ENCODE measurements around the gene EPHA4.

Gene EPHA4

DNA sequence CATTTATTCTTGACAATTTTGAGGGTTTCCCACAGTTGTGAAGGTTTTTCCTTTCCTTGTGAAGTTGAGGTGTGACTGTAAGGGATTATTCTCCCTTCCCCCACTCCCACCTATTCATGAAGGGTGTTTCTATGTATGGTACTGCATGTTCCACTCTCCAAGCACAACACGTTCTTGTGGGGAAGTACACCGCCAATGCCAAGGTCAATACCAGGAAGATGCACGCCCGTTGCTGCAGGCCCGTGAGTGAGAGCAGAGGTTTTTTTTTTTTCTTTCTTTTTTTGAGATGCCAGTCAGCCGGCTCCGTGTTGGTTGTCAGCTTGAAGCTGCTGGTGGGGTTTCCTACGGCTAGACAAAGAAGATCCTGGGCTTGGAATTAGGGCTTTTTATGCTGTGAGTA lies 38.6 kb upstream of the EPHA4 start:
- in situ Hi-C loops (cut with HindIII; ENCODE audit: low sequenced_read_pairs) = no loop called here
- no peak overlapping the region for H3K4me3 ChIP-seq (ENCODE audit: low read depth, low read length)
- TF ChIP-seq, protein P1, sequence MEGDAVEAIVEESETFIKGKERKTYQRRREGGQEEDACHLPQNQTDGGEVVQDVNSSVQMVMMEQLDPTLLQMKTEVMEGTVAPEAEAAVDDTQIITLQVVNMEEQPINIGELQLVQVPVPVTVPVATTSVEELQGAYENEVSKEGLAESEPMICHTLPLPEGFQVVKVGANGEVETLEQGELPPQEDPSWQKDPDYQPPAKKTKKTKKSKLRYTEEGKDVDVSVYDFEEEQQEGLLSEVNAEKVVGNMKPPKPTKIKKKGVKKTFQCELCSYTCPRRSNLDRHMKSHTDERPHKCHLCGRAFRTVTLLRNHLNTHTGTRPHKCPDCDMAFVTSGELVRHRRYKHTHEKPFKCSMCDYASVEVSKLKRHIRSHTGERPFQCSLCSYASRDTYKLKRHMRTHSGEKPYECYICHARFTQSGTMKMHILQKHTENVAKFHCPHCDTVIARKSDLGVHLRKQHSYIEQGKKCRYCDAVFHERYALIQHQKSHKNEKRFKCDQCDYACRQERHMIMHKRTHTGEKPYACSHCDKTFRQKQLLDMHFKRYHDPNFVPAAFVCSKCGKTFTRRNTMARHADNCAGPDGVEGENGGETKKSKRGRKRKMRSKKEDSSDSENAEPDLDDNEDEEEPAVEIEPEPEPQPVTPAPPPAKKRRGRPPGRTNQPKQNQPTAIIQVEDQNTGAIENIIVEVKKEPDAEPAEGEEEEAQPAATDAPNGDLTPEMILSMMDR (IDR thresholded peaks at IDR 0.05; ENCODE audit: low read depth, low read length) = no peak
- no peak for DNase-seq (ENCODE audit: low read depth, low spot score)

DNA sequence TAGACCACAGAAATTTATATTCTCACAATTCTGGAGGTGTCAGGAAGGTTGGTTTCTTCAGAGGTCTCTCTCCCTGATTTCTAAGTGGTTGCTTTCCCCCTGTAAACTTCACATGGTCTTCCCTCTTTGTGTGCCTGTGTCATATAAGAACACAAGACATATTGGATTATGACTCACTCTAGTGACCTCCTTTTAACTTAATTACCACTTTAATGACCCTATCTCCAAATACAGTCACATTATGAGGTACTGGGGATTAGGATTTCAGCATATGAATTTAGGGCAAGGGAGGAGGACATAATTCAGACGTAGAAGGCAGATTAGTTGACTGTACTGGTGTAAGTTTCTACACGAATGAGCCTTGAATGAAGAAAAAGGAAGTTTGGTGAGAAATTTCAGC lies 38.2 kb upstream of the EPHA4 start:
- TF ChIP-seq, protein P1 (IDR thresholded peaks at IDR 0.05; ENCODE audit: low read depth, low read length) = no peak
- H3K4me3 ChIP-seq (ENCODE audit: low read depth, low read length) = no peak overlapping the region
- in situ Hi-C loops (cut with HindIII; ENCODE audit: low sequenced_read_pairs) = no loop called here
- no peak for DNase-seq (ENCODE audit: low read depth, low spot score)

DNA sequence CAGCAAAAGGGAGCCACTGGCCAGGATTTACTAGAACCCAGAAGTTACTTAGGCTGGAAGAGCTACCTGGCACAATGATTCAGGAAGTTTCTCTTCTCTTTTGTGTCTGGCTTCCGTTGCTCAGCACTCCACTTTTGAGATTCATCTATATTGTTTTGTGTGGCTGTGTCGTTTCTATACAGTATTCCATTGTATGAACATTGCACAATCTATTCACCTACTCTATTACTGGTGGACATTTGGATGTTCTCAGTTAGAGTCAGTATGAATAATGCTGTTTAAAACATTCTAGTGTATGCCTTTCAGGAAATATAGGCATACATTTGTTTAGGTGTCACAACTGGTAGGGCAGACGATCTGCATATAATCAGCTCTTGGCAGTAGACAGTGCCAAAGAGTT lies 36.3 kb upstream of the EPHA4 start:
- H3K4me3 ChIP-seq (ENCODE audit: low read depth, low read length) = no peak overlapping the region
- DNase-seq (ENCODE audit: low read depth, low spot score) = no peak
- in situ Hi-C loops (cut with HindIII; ENCODE audit: low sequenced_read_pairs) = no loop called here
- TF ChIP-seq, protein P1 (IDR thresholded peaks at IDR 0.05; ENCODE audit: low read depth, low read length) = no peak

DNA sequence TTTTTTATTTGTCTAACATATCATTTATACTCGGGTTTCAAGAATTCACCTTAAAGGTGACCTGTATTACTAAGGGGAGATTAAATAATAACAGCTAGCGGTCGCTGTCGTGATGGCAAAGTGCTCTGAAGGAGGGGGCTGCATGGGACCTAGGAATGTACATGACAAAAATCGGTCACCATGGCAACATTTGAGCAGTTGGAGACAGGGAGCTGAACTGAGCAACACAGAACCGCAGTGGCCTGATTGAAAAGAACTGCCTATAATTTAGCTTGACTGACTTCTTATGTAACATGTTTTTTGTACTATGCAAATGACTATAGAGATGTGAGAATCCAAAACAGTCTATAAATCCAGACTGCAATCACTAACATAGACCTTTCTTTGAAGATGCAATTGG lies 34.3 kb upstream of the EPHA4 start:
- no peak overlapping the region for H3K4me3 ChIP-seq (ENCODE audit: low read depth, low read length)
- TF ChIP-seq, protein P1 (IDR thresholded peaks at IDR 0.05; ENCODE audit: low read depth, low read length) = no peak
- no peak for DNase-seq (ENCODE audit: low read depth, low spot score)
- in situ Hi-C loops (cut with HindIII; ENCODE audit: low sequenced_read_pairs) = no loop called here

DNA sequence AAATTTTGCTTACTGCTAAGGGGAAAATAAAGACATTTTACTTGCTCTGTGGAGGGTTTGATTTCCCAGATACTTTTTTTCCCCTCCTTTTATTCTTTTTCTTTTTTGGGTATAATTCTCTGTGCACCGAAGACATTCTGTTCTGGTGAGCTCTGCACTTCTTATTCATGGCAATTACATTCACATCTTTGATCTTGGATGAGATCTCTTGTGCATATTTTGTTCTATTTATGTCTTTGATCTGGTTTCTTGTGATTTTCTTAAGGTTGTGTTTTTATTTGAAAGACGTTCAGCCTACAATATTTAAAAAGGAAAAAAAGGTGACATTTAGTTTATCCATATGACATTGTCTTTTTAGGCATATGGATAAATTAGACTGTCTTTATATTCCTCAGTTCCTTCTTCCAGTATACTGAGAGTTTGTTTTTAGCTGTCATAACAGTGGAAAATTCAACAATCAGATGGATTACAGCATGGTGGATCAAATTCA lies 33.7 kb upstream of the EPHA4 start:
- in situ Hi-C loops (cut with HindIII; ENCODE audit: low sequenced_read_pairs) = no loop called here
- no peak for DNase-seq (ENCODE audit: low read depth, low spot score)
- TF ChIP-seq, protein P1 (IDR thresholded peaks at IDR 0.05; ENCODE audit: low read depth, low read length) = no peak
- no peak overlapping the region for H3K4me3 ChIP-seq (ENCODE audit: low read depth, low read length)

DNA sequence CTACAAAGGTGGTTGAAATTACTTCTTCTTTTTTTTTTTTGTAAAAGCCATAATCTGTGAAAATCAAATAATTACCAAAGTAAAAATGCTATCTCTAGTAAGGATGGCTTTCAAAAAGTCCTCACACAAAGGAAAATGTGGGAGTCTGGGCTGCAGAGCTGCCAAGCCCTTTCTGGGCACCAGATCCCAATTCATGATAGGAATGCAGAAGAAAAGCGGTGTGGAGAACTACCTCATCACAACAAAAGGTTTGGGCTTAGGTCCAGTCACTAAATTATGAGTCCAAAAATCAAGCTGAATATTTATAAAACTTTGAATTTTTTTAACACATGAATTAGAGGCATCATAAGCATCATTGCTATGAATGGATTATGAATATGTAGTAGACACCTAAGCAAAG lies 30.8 kb upstream of the EPHA4 start:
- in situ Hi-C loops (cut with HindIII; ENCODE audit: low sequenced_read_pairs) = no loop called here
- H3K4me3 ChIP-seq (ENCODE audit: low read depth, low read length) = no peak overlapping the region
- DNase-seq (ENCODE audit: low read depth, low spot score) = no peak
- TF ChIP-seq, protein P1 (IDR thresholded peaks at IDR 0.05; ENCODE audit: low read depth, low read length) = no peak

DNA sequence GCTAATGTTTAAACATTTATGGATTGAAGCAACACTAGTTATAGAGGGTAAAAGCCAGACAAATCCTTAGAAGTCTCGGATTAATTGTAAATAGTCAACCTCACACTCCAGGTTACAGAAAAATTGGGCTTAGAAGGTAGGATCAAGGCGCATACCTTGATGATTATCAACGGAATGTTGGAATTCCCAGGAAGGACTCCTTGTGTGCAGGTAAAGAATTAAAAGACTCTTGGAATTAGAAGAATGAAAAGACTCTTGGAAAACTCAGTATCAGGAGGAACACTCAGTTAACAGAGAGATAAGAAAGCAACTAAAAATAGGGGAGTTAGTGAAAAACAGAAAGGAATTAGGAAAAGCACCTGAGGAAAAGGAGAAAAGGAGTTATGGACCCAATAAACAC lies 29.3 kb upstream of the EPHA4 start:
- TF ChIP-seq, protein P1 (IDR thresholded peaks at IDR 0.05; ENCODE audit: low read depth, low read length) = no peak
- in situ Hi-C loops (cut with HindIII; ENCODE audit: low sequenced_read_pairs) = no loop called here

More for the DNA sequence above, 29.3 kb upstream of the EPHA4 start:
- no peak for DNase-seq (ENCODE audit: low read depth, low spot score)
- H3K4me3 ChIP-seq (ENCODE audit: low read depth, low read length) = no peak overlapping the region

All from astrocyte of the spinal cord (primary cell).